ENCODE results near the gene SALL3.
"Not testable (repeated sequence)": the region's sequence is repeated elsewhere in the genome, so short reads cannot be mapped to it uniquely, and the experiment has no call there.

The SALL3 gene

DNA sequence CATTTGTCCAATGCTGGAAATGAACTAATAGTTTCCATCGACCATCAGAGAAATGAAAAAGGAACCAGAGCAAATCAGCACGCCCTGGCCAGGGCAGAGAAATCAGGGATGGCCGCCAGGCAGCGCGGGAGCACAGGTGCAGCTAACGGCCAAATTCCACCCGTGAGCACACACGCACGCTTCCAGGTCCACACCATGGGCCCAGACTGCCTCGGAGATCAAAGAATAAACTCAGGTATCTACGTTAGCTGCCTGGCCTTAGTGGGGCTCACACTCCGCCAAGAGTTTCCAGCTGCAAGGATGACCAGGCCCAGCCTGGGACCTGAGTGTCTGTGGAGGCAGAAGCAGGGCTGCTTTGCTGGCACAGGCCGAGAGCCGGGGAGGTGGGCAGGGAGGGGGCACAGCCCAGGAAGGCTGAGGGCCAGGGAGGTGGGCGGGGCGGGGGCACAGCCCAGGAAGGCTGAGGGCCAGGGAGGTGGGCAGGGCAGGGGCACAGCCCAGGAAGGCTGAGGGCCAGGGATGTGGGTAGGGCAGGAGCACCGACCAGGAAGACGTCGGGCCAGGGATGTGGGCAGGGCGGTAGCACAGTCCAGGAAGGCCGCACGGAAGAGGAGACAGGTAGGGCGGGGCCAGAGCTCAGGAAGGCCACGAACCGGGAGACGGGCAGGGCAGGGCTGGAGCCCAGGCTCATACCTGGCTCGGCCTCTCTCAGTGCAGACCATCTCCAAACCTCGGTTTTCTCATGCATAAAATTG is 43.2 kb upstream of the SALL3 start:
- H3K4me2 ChIP-seq (ENCODE audit: low read length), result no peak overlapping the region
- H3K27me3 ChIP-seq (ENCODE audit: control insufficient read depth, insufficient read depth, low read length), result no peaks in the 10 kb centered on the region
- no peaks in the 10 kb centered on the region for H3K79me2 ChIP-seq
- H3K4me3 ChIP-seq (ENCODE audit: low read depth, low read length), result no peak overlapping the region
- no peaks in the 10 kb centered on the region for H3K36me3 ChIP-seq (ENCODE audit: control insufficient read depth, insufficient read depth, low read length)
- no peaks in the 10 kb centered on the region for H3K4me1 ChIP-seq
- TF ChIP-seq, protein P1, sequence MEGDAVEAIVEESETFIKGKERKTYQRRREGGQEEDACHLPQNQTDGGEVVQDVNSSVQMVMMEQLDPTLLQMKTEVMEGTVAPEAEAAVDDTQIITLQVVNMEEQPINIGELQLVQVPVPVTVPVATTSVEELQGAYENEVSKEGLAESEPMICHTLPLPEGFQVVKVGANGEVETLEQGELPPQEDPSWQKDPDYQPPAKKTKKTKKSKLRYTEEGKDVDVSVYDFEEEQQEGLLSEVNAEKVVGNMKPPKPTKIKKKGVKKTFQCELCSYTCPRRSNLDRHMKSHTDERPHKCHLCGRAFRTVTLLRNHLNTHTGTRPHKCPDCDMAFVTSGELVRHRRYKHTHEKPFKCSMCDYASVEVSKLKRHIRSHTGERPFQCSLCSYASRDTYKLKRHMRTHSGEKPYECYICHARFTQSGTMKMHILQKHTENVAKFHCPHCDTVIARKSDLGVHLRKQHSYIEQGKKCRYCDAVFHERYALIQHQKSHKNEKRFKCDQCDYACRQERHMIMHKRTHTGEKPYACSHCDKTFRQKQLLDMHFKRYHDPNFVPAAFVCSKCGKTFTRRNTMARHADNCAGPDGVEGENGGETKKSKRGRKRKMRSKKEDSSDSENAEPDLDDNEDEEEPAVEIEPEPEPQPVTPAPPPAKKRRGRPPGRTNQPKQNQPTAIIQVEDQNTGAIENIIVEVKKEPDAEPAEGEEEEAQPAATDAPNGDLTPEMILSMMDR (IDR thresholded peaks at IDR 0.05), result no peak
- H3K9ac ChIP-seq, result no peak overlapping the region
- H3K9me3 ChIP-seq (ENCODE audit: control insufficient read depth, low read length), result no peaks in the 10 kb centered on the region
- no peak overlapping the region for H3K27ac ChIP-seq
- no peak overlapping the region for H2AFZ ChIP-seq

DNA sequence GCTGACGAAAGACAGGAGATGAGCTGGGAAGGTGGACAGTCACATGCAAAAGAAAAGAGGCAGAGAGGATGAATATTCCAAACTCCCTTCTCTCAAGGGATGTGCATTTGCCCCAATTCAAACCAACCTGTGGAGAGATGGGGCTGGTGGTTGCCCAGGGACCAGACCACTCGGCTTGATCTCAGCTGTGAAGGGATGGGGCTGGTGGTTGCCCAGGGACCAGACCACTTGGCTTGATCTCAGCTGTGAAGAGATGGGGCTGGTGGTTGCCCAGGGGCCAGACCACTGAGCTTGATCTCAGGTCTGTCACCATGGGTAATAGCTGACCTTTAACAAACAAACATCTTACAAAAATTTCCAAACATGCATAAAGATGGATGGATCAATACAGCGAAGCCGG is 42.5 kb upstream of the SALL3 start:
- H3K4me3 ChIP-seq (ENCODE audit: low read depth, low read length), result no peak overlapping the region
- H3K27ac ChIP-seq, result no peak overlapping the region
- no peaks in the 10 kb centered on the region for H3K9me3 ChIP-seq (ENCODE audit: control insufficient read depth, low read length)
- TF ChIP-seq, protein P1 (IDR thresholded peaks at IDR 0.05), result no peak
- H3K9ac ChIP-seq, result no peak overlapping the region
- no peaks in the 10 kb centered on the region for H3K4me1 ChIP-seq
- H2AFZ ChIP-seq, result no peak overlapping the region
- H3K4me2 ChIP-seq (ENCODE audit: low read length), result no peak overlapping the region
- no peaks in the 10 kb centered on the region for H3K27me3 ChIP-seq (ENCODE audit: control insufficient read depth, insufficient read depth, low read length)
- H3K36me3 ChIP-seq (ENCODE audit: control insufficient read depth, insufficient read depth, low read length), result no peaks in the 10 kb centered on the region
- H3K79me2 ChIP-seq, result no peaks in the 10 kb centered on the region

DNA sequence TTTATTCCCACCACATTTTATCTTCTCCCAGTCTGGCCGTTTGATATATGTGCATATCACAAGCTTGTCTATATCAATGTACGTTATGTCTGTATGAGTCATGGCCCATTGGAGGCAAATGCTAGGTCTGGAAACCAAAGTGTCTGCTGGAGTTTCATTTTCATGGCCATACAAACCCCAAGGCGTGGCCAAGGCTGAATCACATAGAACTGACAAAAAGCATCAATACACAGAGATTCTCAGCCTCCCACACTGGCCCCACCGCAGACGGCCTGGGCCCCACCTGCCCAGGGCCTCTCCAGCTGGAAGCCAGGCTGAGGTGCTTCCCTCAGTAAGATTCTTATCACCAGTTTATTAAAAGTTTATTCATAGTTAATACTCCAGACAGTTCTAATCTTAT is 40.5 kb upstream of the SALL3 start:
- Histone ChIP-seq H3K4me1 (no peaks in the 10 kb centered on the region), H3K9me3 (ENCODE audit: control insufficient read depth, low read length) (no peaks in the 10 kb centered on the region), H3K4me2 (ENCODE audit: low read length) (no peak overlapping the region), H3K79me2 (no peaks in the 10 kb centered on the region), H3K4me3 (ENCODE audit: low read depth, low read length) (no peak overlapping the region), H3K9ac (no peak overlapping the region), H2AFZ (no peak overlapping the region), H3K36me3 (ENCODE audit: control insufficient read depth, insufficient read depth, low read length) (no peaks in the 10 kb centered on the region), H3K27me3 (ENCODE audit: control insufficient read depth, insufficient read depth, low read length) (no peaks in the 10 kb centered on the region), H3K27ac (no peak overlapping the region)
- TF ChIP-seq, protein P1 (IDR thresholded peaks at IDR 0.05), result no peak

DNA sequence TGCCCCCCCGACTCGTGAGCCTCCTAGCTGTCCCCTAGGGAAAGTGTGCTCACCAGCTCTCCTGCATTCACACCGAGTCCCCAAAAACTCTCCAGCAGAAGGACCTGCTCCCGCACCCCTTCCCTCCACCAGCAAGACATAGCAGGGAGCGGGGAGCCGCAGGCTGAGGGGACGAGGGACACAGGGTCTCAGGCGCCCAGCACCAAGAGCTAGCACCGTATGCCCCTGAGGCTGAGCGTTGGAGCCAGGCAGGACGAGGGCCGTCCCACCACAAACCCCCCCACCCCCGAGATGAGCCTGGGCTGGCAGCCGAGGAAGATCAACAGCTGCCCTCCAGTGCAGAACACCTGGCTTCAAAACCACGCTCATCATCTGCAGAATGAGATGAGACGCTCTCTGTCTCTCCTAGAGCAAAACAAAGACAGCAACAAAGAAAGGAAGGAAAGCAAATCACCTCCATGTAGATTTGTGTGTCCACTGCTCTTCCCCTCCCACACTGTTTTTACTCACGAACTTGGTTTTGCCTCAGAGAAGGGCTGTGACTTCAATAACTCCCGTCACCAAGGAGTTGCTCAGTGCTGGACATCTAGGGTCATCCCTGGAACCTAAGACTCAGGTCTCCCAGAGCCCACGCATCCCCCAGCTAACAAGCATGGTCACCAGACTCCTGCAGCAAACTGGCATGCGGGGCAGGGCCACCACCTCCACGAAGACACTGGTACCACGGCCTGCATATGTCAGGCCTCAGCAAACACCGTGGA is 39.7 kb upstream of the SALL3 start:
- Histone ChIP-seq H3K79me2 (no peaks in the 10 kb centered on the region), H3K4me3 (ENCODE audit: low read depth, low read length) (no peak overlapping the region), H3K27me3 (ENCODE audit: control insufficient read depth, insufficient read depth, low read length) (no peaks in the 10 kb centered on the region), H3K36me3 (ENCODE audit: control insufficient read depth, insufficient read depth, low read length) (peaks cover 1% of the 10 kb centered on the region), H3K9ac (no peak overlapping the region), H3K4me2 (ENCODE audit: low read length) (no peak overlapping the region), H3K9me3 (ENCODE audit: control insufficient read depth, low read length) (no peaks in the 10 kb centered on the region), H3K4me1 (no peaks in the 10 kb centered on the region), H3K27ac (no peak overlapping the region), H2AFZ (no peak overlapping the region)
- TF ChIP-seq, protein P1 (IDR thresholded peaks at IDR 0.05), result no peak

DNA sequence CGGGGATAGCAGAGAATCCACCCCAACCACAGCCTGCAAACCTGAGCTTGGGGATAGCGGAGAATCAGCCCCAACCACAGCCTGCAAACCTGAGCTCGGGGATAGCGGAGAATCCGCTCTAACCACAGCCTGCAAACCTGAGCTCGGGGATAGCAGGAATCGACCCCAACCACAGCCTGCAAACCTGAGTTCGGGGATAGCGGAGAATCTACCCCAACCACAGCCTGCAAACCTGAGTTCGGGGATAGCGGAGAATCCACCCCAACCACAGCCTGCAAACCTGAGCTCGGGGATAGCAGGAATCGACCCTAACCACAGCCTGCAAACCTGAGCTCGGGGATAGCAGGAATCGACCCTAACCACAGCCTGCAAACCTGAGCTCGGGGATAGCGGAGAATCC is 37.4 kb upstream of the SALL3 start:
- H3K27me3 ChIP-seq (ENCODE audit: control insufficient read depth, insufficient read depth, low read length); H3K4me1 ChIP-seq; H3K9ac ChIP-seq; H2AFZ ChIP-seq; H3K9me3 ChIP-seq (ENCODE audit: control insufficient read depth, low read length); H3K4me2 ChIP-seq (ENCODE audit: low read length); H3K4me3 ChIP-seq (ENCODE audit: low read depth, low read length); H3K27ac ChIP-seq; H3K79me2 ChIP-seq; H3K36me3 ChIP-seq (ENCODE audit: control insufficient read depth, insufficient read depth, low read length): not testable (repeated sequence)
